Measurements from ENCODE around the gene CLTRN.
"Not testable (repeated sequence)": the region's sequence is repeated elsewhere in the genome, so short reads cannot be mapped to it uniquely, and the experiment has no call there.

CLTRN gene

DNA sequence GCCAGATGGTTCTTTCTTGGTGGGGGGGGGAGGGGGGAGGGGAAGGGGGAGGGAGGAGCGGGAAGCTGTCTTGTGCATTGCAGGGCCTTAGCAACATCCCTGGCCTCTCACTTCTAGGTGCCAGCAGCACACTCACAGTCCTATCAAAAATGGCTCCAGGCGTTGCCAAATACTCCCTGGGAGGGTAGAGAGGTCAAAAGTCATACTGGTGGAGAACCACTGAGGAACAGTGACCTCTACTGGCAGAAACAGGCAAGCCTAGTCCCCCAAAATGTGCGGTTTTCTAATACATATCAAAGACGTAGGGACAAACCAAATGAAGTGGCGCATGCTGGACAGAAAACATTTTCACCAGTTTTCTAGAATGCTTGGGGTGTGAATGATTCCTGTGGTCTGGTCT is 17.1 kb downstream of the CLTRN start:
- H3K9me3 ChIP-seq (ENCODE audit: control insufficient read depth in 2 of 2, low read length in 2 of 2); H3K9ac ChIP-seq (ENCODE audit: low read length in 2 of 2); H3K27ac ChIP-seq (ENCODE audit: low read length); H3K36me3 ChIP-seq (ENCODE audit: control insufficient read depth in 2 of 2, insufficient read depth in 2 of 2, low read length in 2 of 2); H3K4me3 ChIP-seq (ENCODE audit: low read length in 2 of 2); H3K4me1 ChIP-seq (ENCODE audit: control insufficient read depth, insufficient read depth, low read length); H3K27me3 ChIP-seq (ENCODE audit: control insufficient read depth in 1 of 2, insufficient read depth in 2 of 2, low read length in 2 of 2): not testable (repeated sequence)

GRCh38 chrX:15646543-15646942 is 18.1 kb downstream of the CLTRN start:
- peaks cover 0 to 5% of the 10 kb centered on the region in 2 donors for H3K27me3 ChIP-seq (ENCODE audit: control insufficient read depth in 1 of 2, insufficient read depth in 2 of 2, low read length in 2 of 2)
- no peak overlapping the region for H3K27ac ChIP-seq (ENCODE audit: low read length)
- no peak overlapping the region for H3K9ac ChIP-seq (ENCODE audit: low read length in 2 of 2)
- no peaks in the 10 kb centered on the region for H3K9me3 ChIP-seq (ENCODE audit: control insufficient read depth in 2 of 2, low read length in 2 of 2)
- H3K4me3 ChIP-seq (ENCODE audit: low read length in 2 of 2): no peak overlapping the region
- no peaks in the 10 kb centered on the region for H3K36me3 ChIP-seq (ENCODE audit: control insufficient read depth in 2 of 2, insufficient read depth in 2 of 2, low read length in 2 of 2)
- H3K4me1 ChIP-seq (ENCODE audit: control insufficient read depth, insufficient read depth, low read length): no peaks in the 10 kb centered on the region

DNA sequence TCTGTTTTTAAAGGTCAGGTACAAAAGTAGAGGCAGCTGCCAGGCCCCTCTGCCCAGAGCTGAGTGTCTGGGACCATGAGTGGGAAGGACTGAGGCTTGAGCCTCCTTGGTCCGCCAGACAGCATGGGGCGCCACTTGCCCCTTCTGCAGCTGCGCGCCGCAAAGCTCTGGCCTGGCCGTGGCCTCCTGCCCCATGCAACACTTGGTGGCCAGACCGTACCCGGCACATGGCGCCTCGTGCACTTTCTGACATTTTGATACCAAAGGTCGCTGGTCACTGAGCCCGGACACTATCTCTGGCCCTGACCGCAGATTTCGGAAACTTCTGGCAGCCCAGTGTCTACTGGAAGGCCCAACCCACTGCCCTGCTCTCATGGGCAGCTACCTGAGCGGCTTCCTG is 18.6 kb downstream of the CLTRN start:
- H3K9ac ChIP-seq (ENCODE audit: low read length in 2 of 2): no peak overlapping the region

GRCh38 chrX:15645266-15645665 is 19.3 kb downstream of the CLTRN start:
- no peak overlapping the region for H3K9ac ChIP-seq (ENCODE audit: low read length in 2 of 2)
- peaks cover 0 to 6% of the 10 kb centered on the region in 2 donors for H3K27me3 ChIP-seq (ENCODE audit: control insufficient read depth in 1 of 2, insufficient read depth in 2 of 2, low read length in 2 of 2)
- no peaks in the 10 kb centered on the region for H3K36me3 ChIP-seq (ENCODE audit: control insufficient read depth in 2 of 2, insufficient read depth in 2 of 2, low read length in 2 of 2)
- no peak overlapping the region for H3K27ac ChIP-seq (ENCODE audit: low read length)
- no peaks in the 10 kb centered on the region for H3K4me1 ChIP-seq (ENCODE audit: control insufficient read depth, insufficient read depth, low read length)
- H3K4me3 ChIP-seq (ENCODE audit: low read length in 2 of 2): no peak overlapping the region
- H3K9me3 ChIP-seq (ENCODE audit: control insufficient read depth in 2 of 2, low read length in 2 of 2): no peaks in the 10 kb centered on the region

More for the DNA sequence above, 18.6 kb downstream of the CLTRN start:
- Histone ChIP-seq H3K9me3 (ENCODE audit: control insufficient read depth in 2 of 2, low read length in 2 of 2) (no peaks in the 10 kb centered on the region), H3K4me1 (ENCODE audit: control insufficient read depth, insufficient read depth, low read length) (no peaks in the 10 kb centered on the region), H3K27ac (ENCODE audit: low read length) (no peak overlapping the region), H3K27me3 (ENCODE audit: control insufficient read depth in 1 of 2, insufficient read depth in 2 of 2, low read length in 2 of 2) (peaks cover 0 to 3% of the 10 kb centered on the region in 2 donors), H3K36me3 (ENCODE audit: control insufficient read depth in 2 of 2, insufficient read depth in 2 of 2, low read length in 2 of 2) (no peaks in the 10 kb centered on the region), H3K4me3 (ENCODE audit: low read length in 2 of 2) (no peak overlapping the region)

DNA sequence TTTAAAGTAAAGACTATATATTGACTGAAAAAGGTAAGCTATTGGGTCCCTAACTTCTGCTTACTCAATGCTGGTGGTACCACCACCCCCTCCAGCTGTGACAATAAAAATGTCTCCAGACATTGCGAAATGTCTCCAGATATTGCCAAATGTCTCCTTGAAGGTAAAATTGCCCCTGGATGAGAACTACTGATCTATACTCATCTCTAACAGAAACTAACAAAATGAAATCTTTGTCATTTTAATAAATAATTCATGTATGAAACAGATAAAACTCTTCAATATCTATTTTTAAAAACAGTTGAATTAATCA is 20.1 kb downstream of the CLTRN start:
- Histone ChIP-seq H3K9me3 (ENCODE audit: control insufficient read depth in 2 of 2, low read length in 2 of 2) (no peaks in the 10 kb centered on the region), H3K9ac (ENCODE audit: low read length in 2 of 2) (no peak overlapping the region), H3K36me3 (ENCODE audit: control insufficient read depth in 2 of 2, insufficient read depth in 2 of 2, low read length in 2 of 2) (no peaks in the 10 kb centered on the region), H3K4me1 (ENCODE audit: control insufficient read depth, insufficient read depth, low read length) (no peaks in the 10 kb centered on the region), H3K27ac (ENCODE audit: low read length) (no peak overlapping the region), H3K4me3 (ENCODE audit: low read length in 2 of 2) (no peak overlapping the region), H3K27me3 (ENCODE audit: control insufficient read depth in 1 of 2, insufficient read depth in 2 of 2, low read length in 2 of 2) (peaks cover 0 to 6% of the 10 kb centered on the region in 2 donors)

- Histone ChIP-seq H3K36me3 (ENCODE audit: control insufficient read depth in 2 of 2, insufficient read depth in 2 of 2, low read length in 2 of 2) (no peaks in the 10 kb centered on the region), H3K27ac (ENCODE audit: low read length) (no peak overlapping the region), H3K27me3 (ENCODE audit: control insufficient read depth in 1 of 2, insufficient read depth in 2 of 2, low read length in 2 of 2) (peaks cover 0 to 5% of the 10 kb centered on the region in 2 donors), H3K4me1 (ENCODE audit: control insufficient read depth, insufficient read depth, low read length) (no peaks in the 10 kb centered on the region), H3K9ac (ENCODE audit: low read length in 2 of 2) (no peak overlapping the region), H3K4me3 (ENCODE audit: low read length in 2 of 2) (no peak overlapping the region), H3K9me3 (ENCODE audit: control insufficient read depth in 2 of 2, low read length in 2 of 2) (no peaks in the 10 kb centered on the region)
Measured at GRCh38 chrX:15643786-15644559, 20.6 kb downstream of the CLTRN start.

DNA sequence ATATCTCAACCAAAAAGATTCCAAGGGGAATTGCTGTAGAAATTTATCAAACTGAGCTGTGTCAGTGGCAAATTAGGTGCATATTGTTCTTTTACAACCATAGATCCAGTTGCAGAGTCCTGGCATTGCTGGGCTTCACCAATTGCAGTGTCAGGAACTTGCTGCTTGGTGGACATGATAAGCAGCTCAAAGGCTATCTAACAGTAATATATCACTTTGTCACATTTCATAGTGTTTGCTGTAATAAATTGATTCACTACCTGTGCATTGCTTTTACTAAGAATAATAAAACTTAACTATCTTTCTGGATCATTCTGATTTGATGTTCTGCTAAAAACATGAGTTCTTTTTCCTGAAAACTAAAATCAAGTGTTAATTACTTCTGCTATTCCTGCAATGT is 33.0 kb downstream of the CLTRN start:
- Histone ChIP-seq H3K9me3 (ENCODE audit: control insufficient read depth in 2 of 2, low read length in 2 of 2) (no peaks in the 10 kb centered on the region), H3K36me3 (ENCODE audit: control insufficient read depth in 2 of 2, insufficient read depth in 2 of 2, low read length in 2 of 2) (no peaks in the 10 kb centered on the region), H3K27ac (ENCODE audit: low read length) (no peak overlapping the region), H3K9ac (ENCODE audit: low read length in 2 of 2) (no peak overlapping the region), H3K4me3 (ENCODE audit: low read length in 2 of 2) (no peak overlapping the region), H3K4me1 (ENCODE audit: control insufficient read depth, insufficient read depth, low read length) (no peaks in the 10 kb centered on the region), H3K27me3 (ENCODE audit: control insufficient read depth in 1 of 2, insufficient read depth in 2 of 2, low read length in 2 of 2) (peaks cover 0 to 4% of the 10 kb centered on the region in 2 donors)

DNA sequence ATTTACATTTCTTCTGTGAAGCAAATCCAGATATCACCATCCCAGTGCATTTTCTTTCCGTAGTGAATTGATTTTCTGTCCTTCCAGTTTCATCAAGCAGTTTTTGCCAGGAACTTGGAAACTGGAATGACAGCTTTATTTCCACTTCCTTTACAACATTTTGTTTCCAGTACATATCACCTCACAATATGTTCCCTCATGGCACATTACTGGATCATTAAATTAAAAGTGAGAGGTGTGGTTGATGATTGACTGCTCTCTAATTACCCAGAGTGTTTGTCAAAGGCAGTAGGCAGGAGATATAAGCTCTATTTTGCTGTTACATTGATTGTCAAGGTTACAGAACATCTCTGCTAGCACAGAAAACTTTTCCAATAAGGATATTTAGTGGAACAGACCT is 41.6 kb downstream of the CLTRN start:
- no peaks in the 10 kb centered on the region for H3K9me3 ChIP-seq (ENCODE audit: control insufficient read depth in 2 of 2, low read length in 2 of 2)
- H3K4me3 ChIP-seq (ENCODE audit: low read length in 2 of 2): no peak overlapping the region
- H3K36me3 ChIP-seq (ENCODE audit: control insufficient read depth in 2 of 2, insufficient read depth in 2 of 2, low read length in 2 of 2): no peaks in the 10 kb centered on the region
- H3K27me3 ChIP-seq (ENCODE audit: control insufficient read depth in 1 of 2, insufficient read depth in 2 of 2, low read length in 2 of 2): no peaks in the 10 kb centered on the region
- no peak overlapping the region for H3K27ac ChIP-seq (ENCODE audit: low read length)
- no peaks in the 10 kb centered on the region for H3K4me1 ChIP-seq (ENCODE audit: control insufficient read depth, insufficient read depth, low read length)
- no peak overlapping the region for H3K9ac ChIP-seq (ENCODE audit: low read length in 2 of 2)

GRCh38 chrX:15619053-15619755 is 45.4 kb downstream of the CLTRN start:
- H3K36me3 ChIP-seq (ENCODE audit: control insufficient read depth in 2 of 2, insufficient read depth in 2 of 2, low read length in 2 of 2): no peaks in the 10 kb centered on the region
- no peak overlapping the region for H3K27ac ChIP-seq (ENCODE audit: low read length)
- H3K4me1 ChIP-seq (ENCODE audit: control insufficient read depth, insufficient read depth, low read length): no peaks in the 10 kb centered on the region
- H3K9ac ChIP-seq (ENCODE audit: low read length in 2 of 2): no peak overlapping the region
- no peak overlapping the region for H3K4me3 ChIP-seq (ENCODE audit: low read length in 2 of 2)
- H3K27me3 ChIP-seq (ENCODE audit: control insufficient read depth in 1 of 2, insufficient read depth in 2 of 2, low read length in 2 of 2): no peaks in the 10 kb centered on the region
- H3K9me3 ChIP-seq (ENCODE audit: control insufficient read depth in 2 of 2, low read length in 2 of 2): no peaks in the 10 kb centered on the region

DNA sequence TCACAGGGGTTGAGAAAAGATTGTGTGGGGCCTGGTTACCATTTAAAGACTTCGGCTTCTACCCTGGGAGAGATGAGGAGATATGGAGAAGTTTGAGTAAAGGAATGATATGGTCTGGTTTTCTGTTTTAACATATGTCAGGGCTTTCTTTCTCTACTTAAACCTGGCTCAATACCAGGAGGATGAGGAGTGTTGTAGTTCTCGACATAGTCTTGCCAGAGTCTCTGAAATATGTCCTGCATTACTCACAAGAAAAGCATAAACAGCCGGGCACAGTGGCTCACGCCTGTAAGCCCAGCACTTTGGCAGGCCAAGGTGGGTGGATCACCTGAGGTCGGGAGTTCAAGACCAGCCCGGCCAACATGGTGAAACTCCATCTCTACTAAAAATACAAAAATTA is 47.5 kb downstream of the CLTRN start:
- H3K4me3 ChIP-seq (ENCODE audit: low read length in 2 of 2): no peak overlapping the region
- no peak overlapping the region for H3K9ac ChIP-seq (ENCODE audit: low read length in 2 of 2)
- no peaks in the 10 kb centered on the region for H3K36me3 ChIP-seq (ENCODE audit: control insufficient read depth in 2 of 2, insufficient read depth in 2 of 2, low read length in 2 of 2)
- no peaks in the 10 kb centered on the region for H3K27me3 ChIP-seq (ENCODE audit: control insufficient read depth in 1 of 2, insufficient read depth in 2 of 2, low read length in 2 of 2)
- H3K27ac ChIP-seq (ENCODE audit: low read length): no peak overlapping the region
- no peaks in the 10 kb centered on the region for H3K9me3 ChIP-seq (ENCODE audit: control insufficient read depth in 2 of 2, low read length in 2 of 2)
- H3K4me1 ChIP-seq (ENCODE audit: control insufficient read depth, insufficient read depth, low read length): no peaks in the 10 kb centered on the region

- H3K27me3 ChIP-seq (ENCODE audit: control insufficient read depth in 1 of 2, insufficient read depth in 2 of 2, low read length in 2 of 2): no peaks in the 10 kb centered on the region
- H3K36me3 ChIP-seq (ENCODE audit: control insufficient read depth in 2 of 2, insufficient read depth in 2 of 2, low read length in 2 of 2): no peaks in the 10 kb centered on the region
- no peaks in the 10 kb centered on the region for H3K9me3 ChIP-seq (ENCODE audit: control insufficient read depth in 2 of 2, low read length in 2 of 2)
- H3K4me1 ChIP-seq (ENCODE audit: control insufficient read depth, insufficient read depth, low read length): no peaks in the 10 kb centered on the region
- no peak overlapping the region for H3K27ac ChIP-seq (ENCODE audit: low read length)
- H3K9ac ChIP-seq (ENCODE audit: low read length in 2 of 2): no peak overlapping the region
- no peak overlapping the region for H3K4me3 ChIP-seq (ENCODE audit: low read length in 2 of 2)
Measured at GRCh38 chrX:15616531-15616930, 48.1 kb downstream of the CLTRN start.
